GM18873 (cell line): Measurements from ENCODE around the gene FKBP3.

ENCODE experiments used
- ATAC-seq: cut with Tn5 transposase; IDR thresholded peaks from one replicate; pipeline ENCODE4 v1.9.1; 2021; ENCODE audit warnings: mild to moderate bottlenecking, moderate library complexity, moderate number of reproducible peaks; ENCODE audit not compliant: unreplicated experiment, low FRiP score

The FKBP3 gene

GRCh38 chr14:45066667-45067066 is 67.6 kb downstream of the FKBP3 start:
- no peak for ATAC-seq

GRCh38 chr14:45065956-45066355 is 68.3 kb downstream of the FKBP3 start:
- no peak for ATAC-seq
